Chondrocyte (in vitro differentiated cells): ENCODE measurements around the gene DDRGK1. TPM values are rescaled to one million over a fixed set of nuclear protein-coding genes. Genes with fewer than 3 reads are reported as not detected.
A peak's percentile ranks its signal among the peaks of the same experiment; 100 is the strongest.

ENCODE experiments used
- DNase-seq: peaks from one replicate; pipeline ENCODE4 v3.0.0; 2021; ENCODE audit warnings: mixed read lengths, low spot score
- H3K27ac Mint-ChIP-seq: one replicate; pipeline ENCODE4 v1.8.0; 2021; ENCODE audit warnings: mild to moderate bottlenecking, moderate library complexity, mixed read lengths; ENCODE audit not compliant: unreplicated experiment
- H3K27me3 Mint-ChIP-seq: 2 replicates; pipeline ENCODE4 v1.8.0; 2021; ENCODE audit warnings: low read depth, mixed read lengths
- H3K36me3 Mint-ChIP-seq: 2 replicates; pipeline ENCODE4 v1.8.0; 2021; ENCODE audit warnings: low read depth, mixed read lengths
- H3K4me1 Mint-ChIP-seq: 2 replicates; pipeline ENCODE4 v1.8.0; 2021; ENCODE audit warnings: low read depth, mild to moderate bottlenecking, mixed read lengths
- H3K4me3 Mint-ChIP-seq: one replicate; pipeline ENCODE4 v1.8.0; 2021; ENCODE audit warnings: mild to moderate bottlenecking, moderate library complexity, mixed read lengths; ENCODE audit not compliant: unreplicated experiment
- H3K9me3 Mint-ChIP-seq: 2 replicates; pipeline ENCODE4 v1.8.0; 2021; ENCODE audit warnings: low read depth, mixed read lengths
- total RNA-seq: library from RNA; stranded (reverse); gene quantifications from 3 replicates; pipeline ENCODE4 v1.2.1, GENCODE V29; 2021
- TF ChIP-seq, protein P1 (sequence below): fragments of 200-600 bp; sonication (generic); IDR thresholded peaks from 2 replicates; pipeline ENCODE4 v1.5.0; 2021; ENCODE audit warnings: antibody characterized with exemption, mild to moderate bottlenecking, moderate library complexity

DDRGK1 gene
- total RNA-seq, 1 donor from 2014 or later = 62.6 TPM

DNA sequence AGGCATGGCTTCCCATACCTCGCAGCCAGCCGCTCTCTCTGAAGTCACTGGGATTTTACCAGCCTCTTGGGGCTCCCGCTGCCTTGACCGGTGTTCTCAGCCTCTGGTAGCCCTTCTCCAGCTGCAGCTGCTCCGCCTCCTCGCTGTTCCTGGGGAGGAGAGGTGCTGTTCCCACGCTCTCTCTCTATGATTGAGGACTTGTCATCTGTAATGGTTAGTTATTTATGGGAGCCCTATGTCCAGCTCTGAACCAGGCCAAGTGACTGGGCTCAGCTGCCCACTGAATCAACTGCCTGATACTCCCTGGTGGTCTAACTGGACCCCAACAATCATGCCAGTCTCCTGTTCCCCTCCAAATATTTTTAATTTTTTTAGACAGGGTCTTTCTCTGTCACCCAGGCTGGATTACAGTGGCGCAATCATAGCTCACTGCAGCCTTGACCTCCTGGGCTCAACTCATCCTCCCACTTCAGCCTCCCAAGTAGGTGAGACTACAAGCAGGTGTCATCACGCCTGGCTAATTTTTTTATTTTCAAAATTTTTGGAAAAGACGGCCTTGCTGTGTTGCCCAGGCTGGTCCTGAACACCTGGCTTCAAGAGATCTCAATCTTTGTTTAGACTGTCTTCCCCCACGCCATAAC lies 39.4 kb upstream of the DDRGK1 start:
- TF ChIP-seq, protein P1, sequence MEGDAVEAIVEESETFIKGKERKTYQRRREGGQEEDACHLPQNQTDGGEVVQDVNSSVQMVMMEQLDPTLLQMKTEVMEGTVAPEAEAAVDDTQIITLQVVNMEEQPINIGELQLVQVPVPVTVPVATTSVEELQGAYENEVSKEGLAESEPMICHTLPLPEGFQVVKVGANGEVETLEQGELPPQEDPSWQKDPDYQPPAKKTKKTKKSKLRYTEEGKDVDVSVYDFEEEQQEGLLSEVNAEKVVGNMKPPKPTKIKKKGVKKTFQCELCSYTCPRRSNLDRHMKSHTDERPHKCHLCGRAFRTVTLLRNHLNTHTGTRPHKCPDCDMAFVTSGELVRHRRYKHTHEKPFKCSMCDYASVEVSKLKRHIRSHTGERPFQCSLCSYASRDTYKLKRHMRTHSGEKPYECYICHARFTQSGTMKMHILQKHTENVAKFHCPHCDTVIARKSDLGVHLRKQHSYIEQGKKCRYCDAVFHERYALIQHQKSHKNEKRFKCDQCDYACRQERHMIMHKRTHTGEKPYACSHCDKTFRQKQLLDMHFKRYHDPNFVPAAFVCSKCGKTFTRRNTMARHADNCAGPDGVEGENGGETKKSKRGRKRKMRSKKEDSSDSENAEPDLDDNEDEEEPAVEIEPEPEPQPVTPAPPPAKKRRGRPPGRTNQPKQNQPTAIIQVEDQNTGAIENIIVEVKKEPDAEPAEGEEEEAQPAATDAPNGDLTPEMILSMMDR = no peak
- H3K27me3 Mint-ChIP-seq = no peaks in the 10 kb centered on the region
- H3K4me3 Mint-ChIP-seq = no peak overlapping the region
- no peak overlapping the region for H3K27ac Mint-ChIP-seq
- no peaks in the 10 kb centered on the region for H3K9me3 Mint-ChIP-seq
- H3K36me3 Mint-ChIP-seq = no peaks in the 10 kb centered on the region
- H3K4me1 Mint-ChIP-seq = peaks cover 22% of the 10 kb centered on the region
- DNase-seq = no peak

DNA sequence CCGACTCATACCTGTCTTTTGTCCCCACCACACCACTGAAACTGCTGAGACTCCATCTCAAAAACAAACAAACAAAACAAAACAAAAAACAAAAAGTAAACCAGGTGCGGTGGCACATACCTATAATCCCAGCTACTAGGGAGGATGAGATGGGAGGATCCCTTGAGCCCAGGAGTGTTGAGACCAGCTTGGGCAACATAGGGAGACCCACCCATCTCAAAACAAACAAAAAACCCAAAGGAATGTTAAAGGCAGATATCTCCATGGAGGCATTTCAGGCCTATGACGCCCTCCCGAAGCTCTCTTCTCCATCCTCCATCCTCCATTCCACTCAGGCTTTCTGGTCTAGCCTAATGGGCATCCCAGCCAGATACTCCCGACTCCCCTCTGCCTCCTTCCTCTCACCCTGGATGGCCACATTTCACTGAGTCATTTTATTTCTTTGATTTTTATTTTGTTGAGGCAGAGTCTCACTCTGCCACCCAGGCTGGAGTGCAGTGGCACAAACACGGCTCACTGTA lies 37.8 kb upstream of the DDRGK1 start:
- Mint-ChIP-seq H3K4me3 (no peak overlapping the region), H3K27ac (no peak overlapping the region), H3K27me3 (peaks cover 2% of the 10 kb centered on the region)

DNA sequence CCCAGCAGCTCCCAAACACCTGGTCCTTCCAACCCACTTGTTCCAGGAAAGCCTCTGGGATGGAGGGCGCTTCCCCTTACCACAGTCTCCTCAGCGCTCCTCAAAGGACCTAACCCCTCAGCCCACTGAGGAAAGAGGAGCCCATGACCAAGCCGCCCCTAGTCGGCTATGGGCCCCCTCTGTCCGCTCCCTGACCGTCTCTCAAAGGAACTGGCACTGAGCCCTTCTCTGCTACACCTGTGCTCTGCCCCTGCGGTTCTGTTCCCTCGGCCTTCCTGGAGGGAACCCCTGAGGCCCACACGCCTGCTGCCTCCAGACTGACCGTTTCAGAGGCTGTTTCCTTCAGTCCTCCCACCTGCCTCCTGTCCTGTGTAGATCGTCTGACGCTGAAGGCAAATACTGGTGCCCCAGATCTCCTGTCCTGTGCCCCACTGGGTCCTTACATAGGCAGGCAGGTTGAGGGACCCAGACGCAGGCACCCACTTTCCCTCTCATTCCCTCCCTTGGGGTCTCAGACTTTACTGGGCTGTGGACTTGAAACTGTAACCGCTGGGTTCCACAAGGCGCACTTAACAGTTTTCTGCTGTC lies 36.4 kb upstream of the DDRGK1 start:
- no peaks in the 10 kb centered on the region for H3K36me3 Mint-ChIP-seq
- no peak for DNase-seq
- H3K4me3 Mint-ChIP-seq = peak overlapping the region; percentile 59
- H3K27ac Mint-ChIP-seq = no peak overlapping the region
- peaks cover 10% of the 10 kb centered on the region for H3K27me3 Mint-ChIP-seq
- H3K9me3 Mint-ChIP-seq = no peaks in the 10 kb centered on the region
- peaks cover 22% of the 10 kb centered on the region for H3K4me1 Mint-ChIP-seq
- TF ChIP-seq, protein P1 = no peak

More for the DNA sequence above, 37.8 kb upstream of the DDRGK1 start:
- TF ChIP-seq, protein P1 = no peak
- no peak for DNase-seq
- no peaks in the 10 kb centered on the region for H3K36me3 Mint-ChIP-seq
- peaks cover 22% of the 10 kb centered on the region for H3K4me1 Mint-ChIP-seq
- H3K9me3 Mint-ChIP-seq = no peaks in the 10 kb centered on the region

DNA sequence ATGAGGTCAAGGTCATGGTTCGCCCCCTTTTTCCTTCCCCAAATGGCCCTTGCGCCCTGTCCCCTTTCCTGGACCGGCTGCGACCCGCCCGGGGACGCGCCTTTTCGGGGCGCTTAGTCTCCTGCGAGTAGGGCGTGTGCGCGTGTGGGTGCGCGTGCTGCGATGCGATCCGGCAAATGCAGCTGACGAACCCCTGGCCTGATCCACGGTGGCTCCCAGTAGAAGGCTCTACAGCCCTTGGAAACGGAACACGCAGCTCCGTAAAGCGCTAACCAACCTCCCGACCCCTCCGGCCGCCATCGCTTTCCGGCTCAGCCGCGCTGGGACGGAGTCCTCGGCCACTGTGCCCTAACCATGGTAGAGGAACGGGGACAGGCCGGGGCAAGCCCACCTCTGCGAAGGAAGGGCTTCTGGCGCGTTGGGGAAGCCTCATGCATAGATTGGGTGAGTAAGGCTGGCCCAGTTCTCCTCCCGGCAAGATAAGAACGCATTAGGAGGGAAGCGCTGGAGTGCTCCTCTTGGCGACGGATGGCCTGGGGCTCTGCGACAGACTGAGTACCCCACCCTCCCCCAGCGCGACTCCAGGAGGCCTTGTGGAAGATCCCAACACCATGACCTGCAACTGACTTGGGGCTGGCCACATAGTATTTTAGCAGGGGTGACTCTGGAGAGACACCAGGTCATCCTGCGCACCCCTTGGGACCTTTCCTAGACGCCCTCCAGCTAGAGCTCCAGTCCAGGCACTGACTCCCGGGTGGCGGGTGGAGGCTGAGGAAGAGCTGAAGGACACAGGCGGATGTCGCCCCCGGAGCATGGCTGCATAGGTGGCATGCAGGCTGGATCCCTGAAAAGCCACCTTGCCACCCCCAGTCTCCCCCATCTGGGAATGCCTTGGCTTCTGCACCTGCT lies 35.6 kb upstream of the DDRGK1 start:
- Mint-ChIP-seq H3K4me3 (peak overlapping the region; percentile 89), H3K9me3 (no peaks in the 10 kb centered on the region), H3K27me3 (peaks cover 10% of the 10 kb centered on the region), H3K27ac (no peak overlapping the region), H3K4me1 (peaks cover 22% of the 10 kb centered on the region), H3K36me3 (no peaks in the 10 kb centered on the region)
- TF ChIP-seq, protein P1 = no peak
- DNase-seq = no peak
